OCI-M1 (cell line): ENCODE data around the gene TUBB2B.
"Not testable (repeated sequence)": the region's sequence is repeated elsewhere in the genome, so short reads cannot be mapped to it uniquely, and the experiment has no call there.

Experiments
- DNase-seq: peaks from one replicate; lab custom pipeline; 2025; lab: John Stamatoyannopoulos, UW

TUBB2B gene

GRCh38 chr6:3209114-3210023 lies 18.1 kb downstream of the TUBB2B start:
- DNase-seq: peak; percentile 51

- peak; percentile 22 for DNase-seq
These were observed 18.7 kb downstream of the TUBB2B start for GRCh38 chr6:3208775-3209113.

- DNase-seq: no peak
These were observed 19.2 kb downstream of the TUBB2B start for GRCh38 chr6:3208098-3208774.

- no peak for DNase-seq
These were observed 21.0 kb downstream of the TUBB2B start for GRCh38 chr6:3206339-3207015.

GRCh38 chr6:3205913-3206312 lies 21.5 kb downstream of the TUBB2B start:
- DNase-seq: peak; percentile 68

- DNase-seq: no peak
These were observed 22.5 kb downstream of the TUBB2B start for GRCh38 chr6:3204921-3205320.

- DNase-seq: peak; percentile 93
These were observed 24.3 kb downstream of the TUBB2B start for GRCh38 chr6:3202999-3203696.

GRCh38 chr6:3201388-3201787 lies 26.1 kb downstream of the TUBB2B start:
- no peak for DNase-seq

- DNase-seq: no peak
These were observed 26.8 kb downstream of the TUBB2B start for GRCh38 chr6:3200682-3201081.

GRCh38 chr6:3199382-3199781 lies 28.1 kb downstream of the TUBB2B start:
- no peak for DNase-seq

GRCh38 chr6:3197734-3198133 lies 29.7 kb downstream of the TUBB2B start:
- not testable (repeated sequence) for DNase-seq

GRCh38 chr6:3196770-3197169 lies 30.7 kb downstream of the TUBB2B start:
- peak; percentile 92 for DNase-seq

- peak; percentile 90 for DNase-seq
These were observed 31.6 kb downstream of the TUBB2B start for GRCh38 chr6:3195695-3196497.

- DNase-seq: no peak
These were observed 32.1 kb downstream of the TUBB2B start for GRCh38 chr6:3195420-3195694.

GRCh38 chr6:3194535-3195419 lies 32.7 kb downstream of the TUBB2B start:
- DNase-seq: no peak

- DNase-seq: no peak
These were observed 34.2 kb downstream of the TUBB2B start for GRCh38 chr6:3193102-3193849.

- DNase-seq: no peak
These were observed 36.7 kb downstream of the TUBB2B start for GRCh38 chr6:3190779-3191178.

GRCh38 chr6:3190056-3190455 lies 37.4 kb downstream of the TUBB2B start:
- no peak for DNase-seq

GRCh38 chr6:3189192-3189591 lies 38.3 kb downstream of the TUBB2B start:
- DNase-seq: not testable (repeated sequence)

GRCh38 chr6:3188262-3188661 lies 39.2 kb downstream of the TUBB2B start:
- no peak for DNase-seq
